Loucy (cell line): ENCODE data around the gene DENND5B.

Experiments used
- CTCF ChIP-seq: fragments of 200-600 bp; sonication (generic); conservative IDR thresholded peaks from 2 replicates; pipeline ENCODE4 v1.5.1; 2014; ENCODE audit warnings: mild to moderate bottlenecking, antibody characterized with exemption, low read length
- EZH2phosphoT487 ChIP-seq: fragments of 200-600 bp; IDR thresholded peaks from 2 replicates; pipeline ENCODE4 v1.6.1; 2018; ENCODE audit warnings: antibody characterized with exemption, mild to moderate bottlenecking, moderate library complexity, borderline replicate concordance

- no peak for TF ChIP-seq CTCF
- TF ChIP-seq EZH2phosphoT487: no peak
Measured at GRCh38 chr12:31366104-31366621, 224.8 kb downstream of the DENND5B start.
